H1 (cell line): Measurements from ENCODE around the gene LARP1. TPM values are rescaled to one million over a fixed set of nuclear protein-coding genes. Genes with fewer than 3 reads are reported as not detected.

Experiments used
- CTCF ChIA-PET: fragments of 300-600 bp; sonication (Branson Sonifier 250); formaldehyde crosslinking; loops from one replicate; lab custom pipeline; 2021; ENCODE audit not compliant: partially characterized antibody; lab: Charles Lee
- POLR2A ChIA-PET: fragments of 300-600 bp; sonication (Branson Sonifier 250); formaldehyde crosslinking; loops from one replicate; lab custom pipeline; 2021; ENCODE audit warnings: inconsistent platforms; ENCODE audit not compliant: partially characterized antibody; lab: Charles Lee
- DNase-seq, 2 experiments: peaks; one replicate each; pipeline versions ENCODE4 v3.0.0 to v3.0.0-alpha.2; 2010 to 2022; ENCODE audit warnings: low spot score in 2 of 2, low read depth in 1 of 2, mixed read lengths in 1 of 2
- FAIRE-seq: peaks from 2 replicates; lab custom pipeline; 2011; peaks lifted over from hg19 to GRCh38; lab: Jason Lieb, UNC
- H2AFZ ChIP-seq: 2 replicates; pipeline ENCODE4 v1.8.1; 2012; ENCODE audit warnings: low read length, inconsistent platforms
- H2AK5ac ChIP-seq: 2 replicates; pipeline ENCODE4 v1.6.1; 2013; ENCODE audit warnings: low read depth, low read length
- H2BK120ac ChIP-seq: replicated peaks from 2 replicates; pipeline ENCODE3; 2013; ENCODE audit warnings: low read depth, low read length, inconsistent platforms
- H2BK12ac ChIP-seq: 2 replicates; pipeline ENCODE4 v1.6.1; 2013; ENCODE audit warnings: low read depth, low read length
- H2BK15ac ChIP-seq: 2 replicates; pipeline ENCODE4 v1.6.1; 2013; ENCODE audit warnings: low read length
- H2BK20ac ChIP-seq: 2 replicates; pipeline ENCODE4 v1.6.1; 2013; ENCODE audit warnings: low read length
- H2BK5ac ChIP-seq: 2 replicates; pipeline ENCODE4 v1.6.1; 2013; ENCODE audit warnings: low read depth, low read length
- H3K14ac ChIP-seq: 2 replicates; pipeline ENCODE4 v1.6.1; 2013; ENCODE audit warnings: inconsistent platforms; ENCODE audit not compliant: insufficient read length
- H3K18ac ChIP-seq: 2 replicates; pipeline ENCODE4 v1.6.1; 2013; ENCODE audit warnings: low read length; ENCODE audit errors: extremely low read depth
- H3K23ac ChIP-seq: 2 replicates; pipeline ENCODE4 v1.6.1; 2013; ENCODE audit warnings: inconsistent platforms; ENCODE audit not compliant: insufficient read length
- H3K23me2 ChIP-seq: 2 replicates; pipeline ENCODE4 v1.6.1; 2013; ENCODE audit warnings: low read depth, low read length
- H3K27ac ChIP-seq: 2 replicates; pipeline ENCODE4 v1.6.1; 2011; ENCODE audit warnings: low read depth, low read length, inconsistent platforms
- H3K27me3 ChIP-seq, 4 experiments: replicated peaks in 1 of 4; 1 replicate in 1 of 4; 2 replicates in 3 of 4; pipeline versions ENCODE4 v1.6.1 to v1.8.1; 2011 to 2013; ENCODE audit warnings: low read length in 3 of 4, mild to moderate bottlenecking in 3 of 4, inconsistent platforms in 2 of 4, mixed read lengths in 2 of 4, moderate library complexity in 1 of 4; ENCODE audit not compliant: control insufficient read depth in 3 of 4, insufficient read depth in 3 of 4; ENCODE audit errors: extremely low read depth in 1 of 4
- H3K36me3 ChIP-seq, 4 experiments: 2 replicates each; pipeline versions ENCODE4 v1.6.1 to v1.8.1; 2011 to 2013; ENCODE audit warnings: mild to moderate bottlenecking in 4 of 4, low read length in 3 of 4, moderate library complexity in 2 of 4, control low read depth in 1 of 4, inconsistent platforms in 1 of 4; ENCODE audit not compliant: insufficient read depth in 4 of 4, control insufficient read depth in 2 of 4
- H3K4ac ChIP-seq: replicated peaks from 2 replicates; pipeline ENCODE3; 2013; ENCODE audit warnings: low read length, low read depth, mixed read lengths, inconsistent platforms; ENCODE audit not compliant: insufficient read length
- H3K4me1 ChIP-seq, 4 experiments: replicated peaks in 1 of 4; 1 replicate in 1 of 4; 2 replicates in 3 of 4; pipeline versions ENCODE4 v1.6.1 to v1.8.1; 2011 to 2013; ENCODE audit warnings: low read length in 3 of 4, inconsistent platforms in 2 of 4, mixed read lengths in 1 of 4; ENCODE audit not compliant: insufficient read depth in 4 of 4, control insufficient read depth in 3 of 4
- H3K4me2 ChIP-seq, 2 experiments: 2 replicates each; pipeline versions ENCODE4 v1.6.1 to v1.8.1; 2011 to 2013; ENCODE audit warnings: low read depth in 2 of 2, low read length in 2 of 2, control low read depth in 1 of 2, inconsistent platforms in 1 of 2, mild to moderate bottlenecking in 1 of 2; ENCODE audit not compliant: insufficient read depth in 1 of 2
- H3K4me3 ChIP-seq, 4 experiments: fragments of 200-600, 300-600 bp in 1 of 4; sonication (generic), shearing (Covaris generic), sonication (Bioruptor Twin) in 1 of 4; 2 replicates each; pipeline versions ENCODE4 v1.5.1 to v1.8.1; 2011 to 2016; ENCODE audit warnings: low read length in 4 of 4, low read depth in 3 of 4, control low read depth in 2 of 4, inconsistent platforms in 2 of 4, mild to moderate bottlenecking in 2 of 4, mixed read lengths in 1 of 4, moderate library complexity in 1 of 4; ENCODE audit not compliant: insufficient read depth in 2 of 4; ENCODE audit errors: extremely low read depth in 1 of 4
- H3K56ac ChIP-seq: replicated peaks from 2 replicates; pipeline ENCODE3; 2013; ENCODE audit warnings: low read depth, mild to moderate bottlenecking, mixed read lengths, low read length, inconsistent platforms; ENCODE audit not compliant: insufficient read length
- H3K79me1 ChIP-seq: 2 replicates; pipeline ENCODE4 v1.6.1; 2013; ENCODE audit warnings: low read depth, low read length, control low read depth
- H3K79me2 ChIP-seq, 2 experiments: 2 replicates each; pipeline versions ENCODE4 v1.6.1 to v1.8.1; 2012 to 2013; ENCODE audit warnings: low read length in 2 of 2, mild to moderate bottlenecking in 2 of 2, inconsistent platforms in 1 of 2; ENCODE audit not compliant: insufficient read depth in 2 of 2, control insufficient read depth in 1 of 2
- H3K9ac ChIP-seq, 4 experiments: replicated peaks in 1 of 4; 1 replicate in 1 of 4; 2 replicates in 3 of 4; pipeline versions ENCODE4 v1.6.1 to v1.8.1; 2011 to 2013; ENCODE audit warnings: low read depth in 3 of 4, low read length in 3 of 4, control low read depth in 2 of 4, mild to moderate bottlenecking in 2 of 4, moderate library complexity in 2 of 4, inconsistent platforms in 1 of 4; ENCODE audit errors: extremely low read depth in 1 of 4
- H3K9me3 ChIP-seq, 2 experiments: 2 replicates each; pipeline versions ENCODE4 v1.6.1 to v1.8.1; 2012 to 2013; ENCODE audit warnings: mild to moderate bottlenecking in 2 of 2, moderate library complexity in 2 of 2, control low read depth in 1 of 2, inconsistent platforms in 1 of 2, low read depth in 1 of 2, low read length in 1 of 2, mixed read lengths in 1 of 2; ENCODE audit not compliant: insufficient read depth in 2 of 2
- H4K20me1 ChIP-seq, 2 experiments: replicated peaks in 1 of 2; 2 replicates each; pipeline versions ENCODE3 to v1.8.1; 2011 to 2013; ENCODE audit warnings: inconsistent platforms in 2 of 2, low read length in 2 of 2, mild to moderate bottlenecking in 1 of 2; ENCODE audit not compliant: insufficient read depth in 2 of 2, control insufficient read depth in 1 of 2
- H4K5ac ChIP-seq: 2 replicates; pipeline ENCODE4 v1.6.1; 2013; ENCODE audit warnings: low read length, low read depth, mixed read lengths, inconsistent platforms; ENCODE audit not compliant: insufficient read length
- H4K8ac ChIP-seq: 2 replicates; pipeline ENCODE4 v1.8.0; 2013; ENCODE audit warnings: mild to moderate bottlenecking, moderate library complexity, low read length, inconsistent platforms; ENCODE audit not compliant: insufficient read depth; ENCODE audit errors: extremely low read depth
- H4K91ac ChIP-seq: replicated peaks from 2 replicates; pipeline ENCODE3; 2013; ENCODE audit warnings: low read length, mixed read lengths, inconsistent platforms; ENCODE audit not compliant: insufficient read length
- BCL11A ChIP-seq, 2 experiments: IDR thresholded peaks; one replicate each; pipeline ENCODE4 v1.6.1; 2011; ENCODE audit warnings: low read depth in 2 of 2, low read length in 2 of 2, mild to moderate bottlenecking in 2 of 2
- CBX8 ChIP-seq: fragments of 300-800, 300-1000 bp; sonication (generic); IDR thresholded peaks from 2 replicates; pipeline ENCODE4 v1.7.1; 2016; ENCODE audit warnings: low read depth, low read length, borderline replicate concordance
- HDAC6 ChIP-seq: IDR thresholded peaks from one replicate; pipeline ENCODE4 v1.7.1; 2012; ENCODE audit warnings: low read depth, mild to moderate bottlenecking, inconsistent platforms, low read length, moderate library complexity
- RXRA ChIP-seq: IDR thresholded peaks from 2 replicates; pipeline ENCODE4 v1.6.1; 2011; ENCODE audit warnings: low read depth, mild to moderate bottlenecking, low read length, moderate library complexity; ENCODE audit not compliant: insufficient read depth
- USF2 ChIP-seq: IDR thresholded peaks from 2 replicates; pipeline ENCODE4 v1.6.1; 2011; ENCODE audit warnings: low read length, improper control_type of control experiment
- WGBS, 2 experiments: shearing (Covaris generic) in 1 of 2; methylation state at CpG; one replicate each; pipeline versions ENCODE4 v1.1.6 to v1.1.7; 2013 to 2015; ENCODE audit warnings: low lambda C conversion rate in 2 of 2, mixed read lengths in 2 of 2, inconsistent platforms in 1 of 2, low coverage in 1 of 2, missing lambda C conversion rate in 1 of 2; ENCODE audit not compliant: insufficient replicate concordance in 2 of 2, insufficient coverage in 1 of 2, insufficient read length in 1 of 2; ENCODE audit errors: extremely low coverage in 1 of 2, missing lambda C conversion rate in 1 of 2; 5-methylcytosine and 5-hydroxymethylcytosine counted together
- polyA plus RNA-seq, 7 experiments: library from polyadenylated mRNA; depleted of rRNA in 3 of 7; stranded (reverse) in 5 of 7; unstranded in 2 of 7; fragments of >200 nt in 5 of 7; fragments of 200-250 nt in 2 of 7; gene quantifications; 1 replicate in 5 of 7; 2 replicates in 1 of 7; 4 replicates in 1 of 7; pipeline versions ENCODE4 v1.2.1 to v1.2.3, GENCODE V29; 2011 to 2013; ENCODE audit warnings: missing spikeins in 2 of 7, mixed read lengths in 2 of 7
- total RNA-seq: library from RNA; stranded (reverse); fragmentation: NEBNext Ultra II Directional; extraction: Animal tissue kit (Norgen Biotek cat#: 25700); gene quantifications from 2 replicates; pipeline ENCODE4 v1.2.1, GENCODE V29; 2021

The LARP1 gene
- total and polyA plus RNA-seq, 2 of the 8 experiments (the other 6 are each of a cell fraction or from before 2014, with no cell fraction given) = 106 to 422 TPM

- Histone ChIP-seq H3K4me1 (peaks cover 0 to 6% (median 0%) of the 10 kb centered on the region in 4 experiments; a peak in 2 of 7 replicates), H3K9ac (no peak overlapping the region), H3K4me3 (no peak overlapping the region), H2BK15ac (no peak overlapping the region), H3K23me2 (no peaks in the 10 kb centered on the region), H3K4ac (no peak overlapping the region), H3K23ac (no peak overlapping the region), H3K27me3 (no peaks in the 10 kb centered on the region), H2BK5ac (no peak overlapping the region), H2BK120ac (no peak overlapping the region), H2AFZ (no peak overlapping the region), H3K9me3 (no peaks in the 10 kb centered on the region), H4K20me1 (no peaks in the 10 kb centered on the region), H4K91ac (no peak overlapping the region), H3K18ac (no peak overlapping the region), H2BK20ac (no peak overlapping the region), H3K27ac (no peak overlapping the region), H3K56ac (no peak overlapping the region), H2BK12ac (no peak overlapping the region), H3K36me3 (peaks cover 0 to 2% (median 0%) of the 10 kb centered on the region in 4 experiments; a peak in 1 of 8 replicates), H3K79me2 (no peaks in the 10 kb centered on the region), H3K79me1 (no peaks in the 10 kb centered on the region), H4K5ac (no peak overlapping the region), H3K4me2 (no peak overlapping the region), H4K8ac (no peak overlapping the region), H2AK5ac (no peak overlapping the region), H3K14ac (no peak overlapping the region)
- FAIRE-seq (no peak), DNase-seq (no peak)
- ChIA-PET POLR2A (interaction anchor here (1.2 to 2.4 kb wide), 2 partner anchors 11 kb away, joined by 4 to 6 read pairs; no protein-coding TSS in a partner anchor), CTCF (interaction anchor here (1.2 to 1.6 kb wide), 4 partner anchors 8 to 24 kb away, joined by 3 to 5 read pairs (median 4); no protein-coding TSS in a partner anchor)
- TF ChIP-seq BCL11A (IDR thresholded peaks at IDR 0.05; ENCODE audit: low read depth in 2 of 2, low read length in 2 of 2) (no peak), HDAC6 (no peak), USF2 (no peak), RXRA (no peak), CBX8 (no peak)
- 87% methylated on average over 3 of the region's 3 CpGs; no CpG with 5 or more reads in 1 of the 2 experiments for WGBS, 2 experiments
Observed at GRCh38 chr5:154729613-154730012, 25.6 kb upstream of the LARP1 start.
